GM18511 (cell line): Measurements from ENCODE around the gene ZNF830.
"Not testable (repeated sequence)": the region's sequence is repeated elsewhere in the genome, so short reads cannot be mapped to it uniquely, and the experiment has no call there.

Experiments
- ATAC-seq: cut with Tn5 transposase; IDR thresholded peaks from one replicate; pipeline ENCODE4 v1.9.1; 2021; ENCODE audit warnings: mild to moderate bottlenecking, moderate library complexity; ENCODE audit not compliant: unreplicated experiment

The ZNF830 gene, protein sequence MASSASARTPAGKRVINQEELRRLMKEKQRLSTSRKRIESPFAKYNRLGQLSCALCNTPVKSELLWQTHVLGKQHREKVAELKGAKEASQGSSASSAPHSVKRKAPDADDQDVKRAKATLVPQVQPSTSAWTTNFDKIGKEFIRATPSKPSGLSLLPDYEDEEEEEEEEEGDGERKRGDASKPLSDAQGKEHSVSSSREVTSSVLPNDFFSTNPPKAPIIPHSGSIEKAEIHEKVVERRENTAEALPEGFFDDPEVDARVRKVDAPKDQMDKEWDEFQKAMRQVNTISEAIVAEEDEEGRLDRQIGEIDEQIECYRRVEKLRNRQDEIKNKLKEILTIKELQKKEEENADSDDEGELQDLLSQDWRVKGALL

DNA sequence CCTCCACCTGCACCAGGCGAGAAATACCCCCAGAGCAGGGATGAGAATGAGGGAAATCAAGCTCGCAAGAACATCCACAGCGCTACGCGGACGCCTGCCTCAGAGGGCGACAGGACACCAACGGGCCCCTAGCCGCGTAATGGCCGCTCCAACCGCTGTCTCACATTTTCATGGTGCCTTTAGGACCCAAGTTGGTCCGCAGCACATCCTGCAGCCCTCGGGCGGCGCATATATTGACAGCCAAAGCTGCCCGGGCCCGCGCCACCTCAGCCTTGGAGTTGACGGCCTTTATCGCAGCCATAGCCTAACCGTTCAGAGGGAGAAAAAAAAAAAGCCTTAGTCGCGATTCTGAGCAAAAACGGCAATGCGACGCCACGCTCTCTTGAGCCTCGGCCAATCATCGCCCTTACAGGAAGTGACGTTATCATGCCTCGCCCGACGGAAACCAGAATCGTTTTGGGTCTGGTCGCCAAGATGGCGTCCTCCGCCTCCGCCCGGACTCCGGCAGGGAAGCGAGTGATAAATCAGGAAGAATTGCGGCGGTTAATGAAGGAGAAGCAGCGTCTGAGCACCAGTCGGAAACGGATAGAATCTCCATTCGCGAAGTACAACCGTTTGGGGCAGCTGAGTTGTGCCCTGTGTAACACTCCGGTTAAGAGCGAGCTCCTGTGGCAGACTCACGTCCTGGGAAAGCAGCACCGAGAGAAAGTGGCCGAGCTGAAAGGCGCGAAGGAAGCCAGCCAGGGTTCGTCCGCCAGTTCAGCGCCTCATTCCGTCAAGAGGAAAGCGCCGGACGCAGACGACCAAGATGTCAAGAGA, at the start of gene ZNF830, which contains the start of gene CCT6B:
Gene ZNF830 (plus strand): TSS at position 448 of the 819 bp plus-strand sequence. CDS start 27 bp downstream, at position 475.
Gene CCT6B (minus strand): TSS at position 368 of the 819 bp plus-strand sequence. CDS start 67 bp downstream, at position 301.
- ATAC-seq = peak; percentile 92

DNA sequence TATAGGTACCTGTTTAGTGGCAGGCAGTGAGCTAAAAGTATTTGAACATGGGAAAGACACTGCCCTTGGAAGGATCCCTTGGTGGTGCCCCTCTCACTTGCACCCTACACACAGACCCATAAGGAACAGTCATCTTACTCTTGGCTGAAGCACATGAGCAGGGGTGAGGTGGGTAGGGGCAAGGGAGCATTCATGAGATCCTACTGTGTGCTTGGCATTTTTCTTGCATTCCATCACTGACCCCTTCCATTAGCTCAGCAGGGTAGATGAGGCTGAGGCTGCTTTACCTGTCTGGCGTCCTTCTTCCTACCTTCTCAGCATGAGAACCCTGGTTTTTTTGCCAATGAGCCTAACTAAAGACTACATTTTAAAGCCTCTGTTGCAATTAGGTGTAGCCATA, 48.3 kb upstream of the ZNF830 start:
- no peak for ATAC-seq

DNA sequence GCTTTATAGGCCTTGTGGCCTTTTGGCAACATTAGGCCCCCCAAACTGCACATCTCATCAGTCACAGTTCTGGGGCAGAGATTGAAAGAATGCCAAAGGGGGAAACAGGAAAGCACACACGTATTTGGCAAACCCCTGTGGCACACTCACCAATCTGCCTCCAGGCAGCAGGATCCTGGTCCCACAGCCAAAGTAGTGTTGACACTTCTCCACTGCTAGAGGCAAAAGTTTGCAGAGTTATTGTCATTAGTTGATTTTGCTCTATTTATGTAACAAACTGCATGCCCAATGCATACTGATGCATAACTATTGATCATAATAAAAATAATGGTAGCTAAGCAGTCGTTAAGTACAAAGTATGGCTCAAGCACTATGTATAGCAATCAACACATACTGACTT, 45.2 kb upstream of the ZNF830 start:
- no peak for ATAC-seq

DNA sequence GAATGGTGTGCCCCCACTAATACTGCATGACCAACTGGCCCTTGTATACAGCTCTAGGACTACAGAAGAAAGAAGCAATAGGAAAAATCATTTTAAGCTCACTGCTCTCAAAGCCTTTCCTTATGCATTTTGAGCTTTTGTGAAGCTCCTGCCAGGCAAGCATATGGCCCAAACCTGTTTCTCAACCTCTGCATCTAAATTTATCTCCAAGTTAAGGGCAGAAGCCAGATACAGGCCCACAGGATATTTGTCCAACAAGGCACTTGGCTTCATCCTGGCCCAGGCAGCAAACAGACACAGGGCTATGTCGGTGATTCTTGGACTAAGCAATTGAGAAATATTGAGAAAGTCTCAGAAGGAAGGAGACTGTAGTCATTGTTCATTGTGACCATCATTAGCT, 44.0 kb upstream of the ZNF830 start:
- ATAC-seq = no peak

DNA sequence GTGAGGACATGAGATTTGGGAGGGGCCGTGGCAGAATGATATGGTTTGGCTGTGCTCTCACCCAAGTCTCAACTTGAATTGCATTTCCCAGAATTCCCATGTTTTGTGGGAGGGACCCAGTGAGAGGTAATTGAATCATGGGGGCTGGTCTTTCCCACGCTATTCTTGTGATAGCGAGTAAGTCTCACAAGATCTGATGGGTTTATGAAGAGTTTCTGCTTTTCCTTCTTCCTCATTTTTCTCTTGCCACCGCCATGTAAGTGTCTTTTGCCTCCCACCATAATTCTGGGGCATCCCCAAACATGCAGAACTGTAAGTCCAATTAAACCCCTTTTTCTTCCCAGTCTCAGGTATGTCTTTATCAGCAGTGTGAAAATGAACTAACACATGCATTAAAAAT, 40.7 kb upstream of the ZNF830 start:
- no peak for ATAC-seq

DNA sequence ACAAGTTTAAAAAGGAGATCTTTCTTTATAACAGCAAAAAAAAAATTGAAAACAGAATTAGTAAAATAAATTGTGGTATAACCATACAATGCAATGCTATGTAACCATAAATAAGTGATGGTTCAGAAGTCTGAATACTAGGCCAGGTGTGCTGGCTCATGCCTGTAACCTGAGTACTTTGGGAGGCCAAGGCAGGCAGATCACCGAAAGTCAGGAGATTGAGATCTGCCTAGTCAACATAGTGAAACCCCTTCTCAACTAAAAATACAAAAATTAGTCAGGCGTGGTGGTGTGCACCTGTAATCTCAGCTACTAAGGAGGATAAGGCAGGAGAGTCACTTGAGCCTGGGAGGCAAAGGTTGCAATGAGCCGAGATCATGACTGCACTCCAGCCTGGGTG, 34.7 kb upstream of the ZNF830 start:
- no peak for ATAC-seq

DNA sequence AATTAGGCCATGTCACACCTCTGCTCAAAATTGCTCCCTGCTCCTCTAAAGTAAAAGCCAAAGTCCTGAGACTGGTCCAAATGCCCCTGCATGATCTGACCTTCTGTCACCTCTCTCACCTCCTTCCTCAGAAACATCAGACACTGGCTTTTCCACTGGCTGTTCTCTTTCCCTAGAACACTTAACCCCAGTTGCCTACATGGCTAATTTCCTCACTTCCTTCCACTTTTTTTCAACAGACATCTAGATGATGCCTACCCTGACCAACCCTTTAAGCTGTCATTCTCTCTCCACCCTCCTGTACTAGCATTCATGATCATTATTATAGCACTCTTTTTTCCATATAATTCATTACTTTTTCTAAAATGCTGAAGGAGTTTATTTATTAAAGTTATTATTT, 31.1 kb upstream of the ZNF830 start:
- no peak for ATAC-seq

DNA sequence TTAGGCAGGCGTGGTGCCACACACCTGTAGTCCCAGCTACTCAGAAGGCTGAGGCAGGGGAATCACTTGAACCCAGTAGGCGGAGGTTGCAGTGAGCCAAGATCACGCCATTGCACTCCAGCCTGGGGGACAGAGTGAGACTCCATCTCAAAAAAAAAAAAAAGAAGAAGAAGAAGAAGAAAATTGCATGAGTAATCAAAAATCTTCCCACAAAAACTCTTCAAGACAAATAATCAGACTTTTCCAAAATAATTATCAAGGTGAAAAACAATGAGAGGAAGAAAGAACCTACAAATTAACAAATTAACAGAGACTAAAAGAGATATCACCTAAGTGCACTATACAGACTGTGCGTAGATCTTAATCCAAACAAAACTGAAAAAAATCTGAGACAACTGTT, 10.6 kb upstream of the ZNF830 start:
- not testable (repeated sequence) for ATAC-seq

DNA sequence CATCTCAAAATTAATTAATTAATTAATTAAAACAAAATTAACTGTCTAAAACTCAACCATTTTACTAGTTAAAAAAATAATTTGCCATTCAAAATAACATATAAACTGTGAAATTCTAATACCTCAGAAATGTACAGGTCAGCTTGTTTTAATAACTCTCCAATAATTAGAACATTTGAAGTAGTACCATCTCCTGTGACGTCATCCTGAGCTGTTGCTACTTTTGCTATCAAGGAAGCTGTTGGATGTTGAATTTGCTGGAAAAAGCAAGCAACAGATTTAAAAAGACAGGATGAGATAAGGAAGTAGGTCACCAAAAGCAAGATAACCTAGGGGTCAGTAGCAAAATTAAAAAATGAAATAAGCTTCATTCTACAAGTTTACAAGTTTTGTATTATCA, 2.9 kb upstream of the ZNF830 start:
- ATAC-seq = no peak

DNA sequence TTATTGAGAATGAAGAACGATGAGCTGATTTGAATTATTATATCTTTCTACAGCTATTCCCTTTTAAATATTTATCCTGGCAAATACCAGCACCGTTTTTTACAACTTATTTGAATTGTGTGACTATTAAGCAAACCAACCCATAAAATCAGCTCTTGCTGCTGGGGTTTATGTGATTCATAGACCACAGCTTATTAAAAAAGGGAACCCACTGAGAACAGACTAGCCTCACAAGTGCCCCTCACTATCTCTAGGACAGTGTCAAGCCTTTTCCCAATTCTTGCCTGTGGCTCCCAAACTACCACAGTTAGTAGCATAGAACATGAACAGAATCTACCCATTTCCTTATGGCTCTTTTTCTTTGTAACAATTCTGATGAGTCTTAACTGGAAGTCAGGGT, 12.8 kb downstream of the ZNF830 start:
- ATAC-seq = no peak

DNA sequence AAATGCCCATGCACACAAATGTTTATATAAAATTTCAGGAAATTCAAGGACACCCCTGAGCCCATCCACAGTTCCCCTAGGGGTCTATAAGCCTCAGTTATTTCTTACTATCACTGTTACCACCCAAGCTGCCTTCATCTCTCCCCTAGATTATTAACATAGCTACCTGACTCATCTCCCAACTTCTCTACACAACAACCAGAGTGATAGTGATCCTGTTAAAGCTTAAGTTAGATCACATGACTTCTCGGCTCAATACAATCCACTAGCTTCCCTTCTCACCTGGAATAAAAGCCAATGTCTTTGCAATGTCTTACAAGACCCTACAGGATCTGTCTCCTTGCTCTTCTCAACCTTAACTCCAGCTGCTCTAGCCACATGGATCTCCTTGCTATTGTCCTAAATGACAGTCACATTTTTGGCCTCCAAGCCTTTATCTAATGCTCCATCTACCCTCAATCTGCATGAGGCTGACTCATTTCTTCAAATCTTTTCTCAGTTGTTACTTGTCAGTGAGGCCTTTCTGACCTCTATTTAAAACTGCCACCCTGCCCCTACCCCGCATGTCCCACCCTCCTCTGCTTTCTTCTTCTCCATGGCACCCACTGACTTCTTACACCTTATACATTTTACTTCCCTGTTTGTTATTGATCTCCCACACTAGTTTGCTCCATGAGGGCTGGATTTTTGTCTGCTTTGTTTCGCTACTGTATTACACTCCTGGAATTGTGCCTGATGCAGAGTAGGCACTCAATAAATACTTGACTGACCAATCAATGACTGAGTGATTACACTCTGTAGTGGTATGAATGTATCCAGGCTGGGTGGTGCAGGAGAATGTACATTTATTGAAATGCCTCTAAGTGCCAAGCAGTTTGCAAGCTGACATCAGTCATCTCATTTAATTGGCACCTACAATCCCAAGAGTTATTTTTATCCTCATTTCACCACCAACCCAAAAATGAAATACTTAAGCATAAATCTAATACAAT, 13.8 kb downstream of the ZNF830 start:
- ATAC-seq = no peak

DNA sequence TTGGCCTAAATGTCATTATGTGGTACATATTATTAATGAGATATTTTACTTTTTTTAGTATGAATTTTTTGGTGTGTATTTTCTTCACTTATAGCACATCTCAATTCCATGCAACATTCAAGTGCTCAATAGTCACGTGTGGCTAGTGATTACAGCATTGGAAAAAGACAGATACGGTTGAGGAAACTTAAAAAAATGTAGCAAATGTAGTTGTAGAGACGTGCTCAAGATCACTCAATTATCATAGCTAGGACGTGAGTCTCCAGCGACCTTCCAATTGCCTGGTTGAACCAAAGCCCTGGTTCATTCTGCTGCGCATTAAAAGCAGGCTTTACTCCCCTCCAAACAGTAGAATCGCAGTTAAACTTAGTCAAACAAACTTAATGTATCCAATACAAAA, 17.8 kb downstream of the ZNF830 start:
- no peak for ATAC-seq

DNA sequence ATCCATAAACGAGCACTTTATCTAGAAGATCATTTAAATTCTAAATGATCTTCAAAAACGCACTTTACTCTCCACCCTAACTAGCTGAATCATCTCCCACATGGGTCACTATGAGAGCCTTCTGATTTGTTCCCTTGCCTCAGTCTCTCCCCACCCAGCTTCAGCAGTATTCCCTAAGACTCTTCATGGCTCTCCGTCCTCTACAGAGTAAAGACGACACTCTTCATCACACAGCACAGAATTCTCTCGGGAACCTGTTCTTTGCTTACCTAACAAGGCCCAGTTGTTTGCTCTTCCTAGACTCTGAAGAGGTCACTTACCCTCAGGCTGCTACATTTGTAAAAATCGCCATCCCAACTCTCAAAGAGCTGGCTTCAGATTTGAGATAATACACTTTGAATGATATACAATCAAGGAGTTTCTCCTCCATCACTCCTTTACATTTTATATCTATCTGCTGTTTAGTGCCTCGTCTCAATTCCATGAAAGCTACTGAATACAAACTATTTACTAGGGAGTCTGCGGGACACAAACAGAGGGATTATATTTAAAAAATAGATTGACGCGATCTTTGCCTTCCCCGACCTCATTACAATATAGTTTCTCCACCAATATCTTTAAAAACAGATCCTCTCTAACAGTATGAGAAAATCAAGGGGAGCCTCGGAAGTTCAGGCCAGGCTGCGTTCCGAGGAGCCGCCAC, 18.5 kb downstream of the ZNF830 start:
- ATAC-seq = no peak

DNA sequence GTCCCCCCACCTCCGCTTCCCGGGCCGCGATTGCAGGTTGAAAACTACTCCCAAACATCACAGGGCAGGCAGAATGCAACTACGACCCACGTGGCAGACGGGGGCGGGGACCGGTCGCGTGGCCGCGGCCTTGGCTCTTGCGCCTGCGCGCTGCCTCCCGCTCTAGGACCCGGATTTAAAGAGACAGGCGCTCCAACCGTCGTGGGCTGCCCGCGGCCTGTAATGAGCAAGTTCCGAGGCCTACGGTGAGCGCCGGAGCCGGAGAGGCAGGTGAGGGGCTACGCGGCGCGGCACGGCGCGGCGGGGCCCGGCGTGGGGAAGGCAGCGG, 19.0 kb downstream of the ZNF830 start, which contains the start of gene LIG3:
Gene LIG3 (plus strand): TSS at position 160 of the 328 bp plus-strand sequence. CDS start 2,494 bp downstream, outside the sequence.
- peak; percentile 86 for ATAC-seq

DNA sequence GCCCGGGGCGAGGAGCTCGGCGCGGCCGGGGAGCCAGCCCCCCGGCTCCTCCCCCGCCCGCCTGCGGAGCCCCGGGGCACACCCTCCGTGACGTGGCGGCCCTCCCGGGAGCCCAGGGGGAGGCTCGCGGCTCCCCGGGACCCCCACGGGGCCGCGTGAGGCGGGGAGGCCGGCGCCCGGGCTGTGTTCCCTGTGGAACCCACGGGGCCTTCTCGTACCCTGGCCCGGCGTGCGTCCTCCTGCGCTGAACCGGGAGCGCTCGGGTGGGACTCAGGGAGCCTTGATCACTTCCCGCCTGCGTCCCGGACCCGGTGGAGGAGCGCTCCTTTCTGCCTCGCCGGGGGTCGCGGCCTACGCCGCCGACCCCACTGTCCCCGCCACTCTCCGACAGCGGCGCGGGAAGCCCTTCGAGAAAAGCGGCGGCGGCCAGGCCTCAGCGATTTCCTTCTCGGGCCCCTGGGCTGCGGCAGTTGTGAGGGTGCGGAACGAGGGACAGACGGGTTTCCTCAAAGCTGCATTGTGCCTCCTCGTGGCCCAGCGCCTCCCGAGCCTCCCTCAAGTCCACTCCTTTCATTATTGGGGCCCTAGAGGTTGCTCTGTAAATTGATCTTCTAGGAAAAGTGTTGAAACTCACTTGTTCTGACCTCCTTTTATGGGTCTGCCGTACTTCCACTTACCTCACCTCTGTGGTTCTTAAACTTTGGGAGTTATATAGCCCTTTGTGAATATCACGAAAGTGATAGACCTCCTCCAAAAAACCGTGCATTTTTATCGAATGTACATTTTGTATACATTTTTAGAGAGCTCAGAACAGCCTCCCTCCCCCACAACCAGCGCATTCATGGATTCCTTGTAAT, 19.6 kb downstream of the ZNF830 start:
- peak; percentile 87 for ATAC-seq

DNA sequence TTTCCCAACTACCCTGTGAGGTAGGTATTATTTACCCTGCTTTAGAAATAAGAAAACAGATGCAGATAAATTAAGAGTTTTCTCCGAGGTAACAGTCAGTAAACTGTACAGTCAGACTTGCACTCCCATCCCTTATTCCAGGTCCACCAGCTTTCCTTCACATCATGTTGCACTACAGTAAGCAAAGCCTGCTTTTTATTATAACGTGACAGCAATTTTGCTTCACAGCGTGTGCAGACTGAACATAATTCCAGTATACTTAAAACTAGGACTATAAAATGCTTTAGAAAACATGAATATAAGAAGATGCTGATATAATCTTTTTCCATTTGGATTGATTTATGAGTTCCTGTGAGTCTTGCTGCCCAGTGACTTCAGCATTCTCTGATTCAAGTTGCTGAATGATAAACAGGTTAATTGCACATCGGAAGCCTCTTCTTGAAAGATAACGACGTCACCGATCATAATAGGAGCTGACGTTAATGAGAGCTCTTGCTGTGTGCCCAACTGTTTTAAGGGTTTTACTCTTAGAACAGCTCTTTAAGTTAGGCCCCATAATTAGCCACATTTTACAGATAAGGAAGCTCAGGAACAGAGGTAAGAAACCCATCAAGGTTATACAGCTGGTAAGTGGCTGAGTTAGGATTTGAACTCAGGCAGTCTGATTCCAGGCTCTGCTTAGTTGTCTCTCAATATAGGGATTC, 20.4 kb downstream of the ZNF830 start:
- ATAC-seq = no peak

DNA sequence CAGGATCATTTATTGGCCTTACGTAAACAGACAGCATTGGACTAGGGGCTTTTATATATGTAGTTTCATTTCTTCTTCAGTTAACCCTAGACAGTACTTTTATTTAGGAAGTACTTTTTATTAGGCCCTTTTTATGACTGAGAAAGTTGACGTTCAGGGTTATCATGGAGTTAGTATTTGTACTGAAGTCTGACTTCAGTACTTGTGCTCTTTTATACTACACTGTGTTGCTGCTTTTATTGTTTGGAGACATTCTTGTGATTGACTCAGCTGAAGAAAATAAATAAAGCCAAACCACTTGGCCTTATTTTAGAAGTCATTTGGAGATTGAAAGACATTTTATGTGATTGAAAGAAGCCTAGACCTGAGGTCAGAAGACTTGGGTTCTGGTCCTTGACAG, 25.9 kb downstream of the ZNF830 start:
- no peak for ATAC-seq

DNA sequence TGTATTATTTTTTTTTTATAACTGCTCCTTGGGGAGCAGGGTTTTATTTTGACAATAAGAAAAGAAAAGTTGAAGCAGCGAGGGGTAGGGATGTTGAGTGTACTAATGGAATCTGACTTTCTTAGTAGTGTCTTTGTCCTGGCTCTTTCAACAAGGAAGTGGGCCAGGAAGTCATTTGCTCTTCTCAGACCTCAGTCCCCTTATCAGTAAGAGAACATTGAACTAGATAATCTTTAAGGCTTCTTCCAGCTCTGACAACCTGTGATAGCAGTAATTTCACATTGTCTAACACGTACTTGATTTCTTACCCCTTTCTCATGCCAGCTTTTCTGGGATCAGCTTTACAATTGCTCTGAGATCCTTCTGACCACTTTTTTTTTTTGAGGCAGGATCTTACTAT, 27.3 kb downstream of the ZNF830 start:
- ATAC-seq = no peak

DNA sequence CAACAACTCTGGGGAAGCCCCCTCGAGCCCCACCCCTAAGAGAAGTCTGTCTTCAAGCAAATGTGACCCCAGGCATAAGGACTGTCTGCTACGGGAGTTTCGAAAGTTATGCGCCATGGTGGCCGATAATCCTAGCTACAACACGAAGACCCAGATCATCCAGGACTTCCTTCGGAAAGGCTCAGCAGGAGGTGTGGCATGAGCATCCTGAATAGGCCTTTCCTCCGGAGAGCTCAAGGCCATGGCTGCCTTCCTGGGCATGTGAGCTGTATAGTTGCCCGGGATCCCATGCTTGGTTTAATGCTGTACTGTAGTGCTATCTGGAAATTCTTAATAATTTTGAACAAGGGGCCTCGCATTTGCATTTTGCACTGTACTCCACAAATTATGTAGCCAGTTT, 28.1 kb downstream of the ZNF830 start:
- no peak for ATAC-seq
